HG03439 (cell line): Measurements from ENCODE around the gene PRDM11.

Experiments
- ATAC-seq: cut with Tn5 transposase; IDR thresholded peaks from one replicate; pipeline ENCODE4 v1.9.1; 2021; ENCODE audit warnings: mild to moderate bottlenecking, moderate library complexity; ENCODE audit not compliant: unreplicated experiment

The PRDM11 gene

DNA sequence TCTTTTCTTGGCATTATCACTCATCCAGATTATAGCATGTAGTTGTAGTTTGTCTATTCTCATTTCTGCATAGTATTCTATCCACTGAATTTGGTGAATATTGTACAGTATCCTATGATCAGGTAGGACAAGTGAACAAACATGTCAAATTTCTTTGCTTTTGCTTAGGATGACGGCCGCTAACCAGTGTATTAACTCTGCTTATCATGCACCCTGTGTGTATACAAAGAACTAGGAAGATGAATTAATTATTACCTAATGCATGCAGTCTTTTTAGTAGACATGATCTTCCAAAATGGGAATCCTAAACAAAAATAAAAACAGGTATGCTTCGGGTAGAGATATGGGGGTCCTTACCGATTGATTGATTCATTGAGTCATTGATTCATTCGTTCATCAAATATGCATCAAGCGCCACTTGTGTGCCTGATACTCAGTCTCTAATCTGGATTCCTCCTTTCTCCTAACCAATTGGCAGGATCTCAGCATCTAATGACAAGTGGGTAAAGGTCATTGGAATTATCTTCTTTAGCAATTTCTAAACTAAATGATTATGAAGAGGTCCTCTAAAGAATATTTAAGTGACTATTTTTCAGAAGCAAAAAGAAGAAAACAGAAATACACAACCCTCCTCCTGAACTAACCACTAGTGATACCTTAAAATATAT, 27.9 kb downstream of the PRDM11 start:
- ATAC-seq = no peak

DNA sequence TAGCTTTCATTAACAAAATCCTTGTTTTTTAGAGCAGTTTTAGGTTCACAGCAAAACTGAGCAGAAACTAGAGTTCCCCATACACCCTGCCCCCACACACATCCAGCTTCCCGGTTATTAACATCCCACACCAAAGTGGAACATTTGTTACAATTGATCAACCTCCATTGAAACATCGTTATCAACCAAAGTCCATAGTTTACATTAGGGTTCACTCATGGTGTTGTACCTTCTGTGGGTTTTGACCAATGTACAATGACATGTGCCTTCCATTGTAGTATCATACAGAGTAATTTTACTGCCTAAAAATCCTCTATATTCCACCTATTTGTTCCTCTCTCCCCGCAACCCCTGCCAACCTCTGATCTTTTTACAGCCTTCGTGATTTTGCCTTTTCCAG, 28.5 kb downstream of the PRDM11 start:
- no peak for ATAC-seq

DNA sequence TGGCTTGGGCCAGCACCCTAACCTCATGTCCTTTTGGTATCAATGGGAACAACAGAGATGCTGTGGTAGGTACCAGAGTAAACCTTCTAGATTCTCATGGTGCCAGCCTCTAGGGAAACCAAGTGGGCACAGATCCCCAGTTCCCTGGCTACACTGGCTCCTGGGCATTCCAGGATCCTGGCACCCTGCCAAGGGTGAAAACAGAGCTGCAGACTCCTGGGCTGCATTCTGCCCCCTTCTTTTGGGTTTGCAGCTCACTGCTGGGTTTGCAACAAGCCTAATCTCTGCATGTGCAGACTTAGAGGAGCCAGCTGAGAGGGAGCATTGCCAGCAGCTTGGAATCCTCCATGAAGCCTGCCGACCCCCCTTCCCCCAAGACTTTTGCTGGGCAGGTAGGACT, 30.6 kb downstream of the PRDM11 start:
- no peak for ATAC-seq

DNA sequence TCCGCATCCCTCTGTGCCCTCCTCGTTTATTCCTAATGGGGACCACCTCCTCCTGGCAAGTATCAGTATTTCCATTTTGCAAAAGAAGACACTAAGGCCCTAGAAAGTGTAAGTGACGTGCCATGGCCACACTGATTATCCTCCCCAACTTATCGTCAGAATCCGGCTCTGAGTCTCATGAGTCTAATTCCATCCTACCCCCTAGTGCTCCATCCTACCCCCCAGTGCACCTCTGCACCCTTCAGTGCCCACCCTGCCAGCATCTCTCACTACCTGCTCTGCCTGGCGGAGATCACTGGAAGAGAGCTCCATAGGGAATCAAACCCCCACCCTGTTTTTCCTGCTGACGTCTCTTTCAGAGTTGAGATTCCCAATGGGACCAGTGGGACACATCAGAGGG, 31.8 kb downstream of the PRDM11 start:
- no peak for ATAC-seq

DNA sequence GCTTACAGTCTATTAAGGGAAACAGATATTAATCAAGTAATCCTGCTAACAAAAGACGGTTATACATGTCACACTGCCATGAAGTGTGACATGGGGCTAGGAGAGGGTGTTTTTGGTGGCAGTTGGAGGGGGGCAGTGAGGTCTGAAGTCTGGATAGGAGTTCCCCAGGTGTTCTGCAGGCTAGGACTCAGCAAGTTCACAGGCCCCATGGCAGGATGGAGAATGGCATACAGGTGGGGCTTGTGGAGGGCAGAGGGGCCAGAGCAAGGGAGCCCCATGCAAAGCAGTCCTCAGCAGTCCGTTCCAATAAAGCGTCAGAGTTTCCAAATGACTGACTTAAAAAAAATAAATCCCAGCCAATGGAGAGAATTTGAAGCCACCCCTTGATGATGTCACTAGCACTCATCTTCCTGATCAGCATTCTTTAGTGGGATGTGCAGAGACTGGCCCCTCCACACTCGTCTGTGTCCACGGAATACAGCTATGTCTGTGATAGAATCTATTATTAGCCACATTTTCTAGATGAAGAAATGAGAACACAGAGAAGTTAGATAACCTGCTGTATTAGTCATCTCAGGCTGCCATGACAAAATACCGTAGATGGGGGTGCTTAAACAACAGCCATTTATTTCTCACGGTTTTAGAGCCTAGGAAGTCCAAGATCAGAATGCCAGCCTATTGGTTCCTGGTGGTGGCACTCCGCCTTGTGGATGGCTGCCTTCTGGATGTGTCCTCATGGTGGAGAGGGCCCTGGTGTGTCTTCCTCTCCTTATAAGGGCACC, 32.6 kb downstream of the PRDM11 start:
- no peak for ATAC-seq

DNA sequence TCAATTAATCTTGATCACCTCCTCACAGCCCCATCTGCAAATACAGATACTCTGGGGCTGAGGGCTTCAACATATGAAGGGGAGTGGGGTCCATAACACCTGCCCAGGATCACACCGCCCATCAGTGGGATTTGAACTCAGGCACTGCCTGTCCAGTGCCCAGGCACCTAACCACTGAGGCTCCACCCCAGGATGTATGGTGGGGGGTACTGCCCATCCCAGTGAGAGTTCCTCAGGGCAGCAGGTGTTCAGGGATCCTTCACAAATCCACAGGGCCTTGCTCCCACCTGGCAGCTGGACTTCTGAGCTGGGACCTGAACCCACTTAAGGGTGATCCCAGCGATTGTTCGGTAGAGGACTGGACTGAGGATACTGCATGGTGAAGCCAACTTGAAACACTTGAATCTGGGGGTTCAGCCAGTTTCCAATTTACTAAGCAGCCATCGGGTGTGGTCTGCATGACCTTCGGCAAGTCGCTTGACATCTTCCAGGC, 33.3 kb downstream of the PRDM11 start:
- ATAC-seq = no peak

DNA sequence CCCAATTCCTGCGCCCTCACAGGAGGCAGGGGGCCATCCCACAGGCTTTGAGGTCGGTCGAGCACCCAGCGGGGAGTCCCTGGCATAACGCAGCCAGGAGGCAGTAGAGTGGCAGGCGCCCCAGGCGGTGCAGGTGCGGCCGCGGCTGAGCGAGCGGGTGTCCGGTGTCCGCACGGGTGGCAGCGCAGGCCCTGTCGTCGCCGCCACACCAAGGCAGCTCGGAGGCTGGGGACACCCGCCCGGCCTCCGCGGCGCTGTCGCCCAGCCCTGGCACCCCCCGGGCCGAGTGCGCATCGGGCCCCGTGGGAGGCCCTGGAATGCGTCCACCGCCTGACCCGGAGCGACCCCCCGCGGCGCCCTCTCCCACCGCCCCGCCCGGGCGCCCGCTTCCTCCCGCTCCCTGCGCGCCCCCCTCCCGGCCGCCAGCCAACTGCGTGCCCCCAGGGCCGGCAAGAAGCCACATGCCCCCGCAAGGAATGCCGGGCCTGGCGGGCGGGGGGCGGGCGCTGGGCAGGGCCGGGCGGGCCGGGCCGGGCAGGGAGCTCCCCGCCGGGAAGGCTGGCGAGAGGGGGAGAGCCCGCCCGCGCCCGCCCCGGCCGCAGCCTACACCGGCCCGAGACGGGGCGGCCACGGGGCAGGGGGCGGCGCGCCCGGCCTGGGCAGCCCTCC, 33.9 kb downstream of the PRDM11 start:
- ATAC-seq = no peak

DNA sequence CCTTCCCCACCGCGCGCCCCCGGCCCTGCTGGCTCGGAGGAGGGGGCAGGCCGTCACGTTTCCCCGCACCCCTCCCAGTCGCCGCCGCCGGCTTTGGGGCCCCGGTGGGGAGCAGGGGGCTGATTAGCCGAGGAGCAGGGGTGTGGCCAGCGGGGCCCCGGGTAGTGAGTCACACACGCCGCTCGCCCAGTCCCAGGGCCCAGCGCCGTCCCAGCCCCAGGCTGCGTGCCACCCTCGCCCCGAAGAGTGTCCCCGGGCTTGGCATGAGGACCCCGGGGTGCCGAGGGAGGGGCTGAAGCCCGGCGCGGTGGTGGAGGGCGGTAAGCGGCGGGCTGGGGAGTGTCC, 34.4 kb downstream of the PRDM11 start:
- ATAC-seq = no peak

DNA sequence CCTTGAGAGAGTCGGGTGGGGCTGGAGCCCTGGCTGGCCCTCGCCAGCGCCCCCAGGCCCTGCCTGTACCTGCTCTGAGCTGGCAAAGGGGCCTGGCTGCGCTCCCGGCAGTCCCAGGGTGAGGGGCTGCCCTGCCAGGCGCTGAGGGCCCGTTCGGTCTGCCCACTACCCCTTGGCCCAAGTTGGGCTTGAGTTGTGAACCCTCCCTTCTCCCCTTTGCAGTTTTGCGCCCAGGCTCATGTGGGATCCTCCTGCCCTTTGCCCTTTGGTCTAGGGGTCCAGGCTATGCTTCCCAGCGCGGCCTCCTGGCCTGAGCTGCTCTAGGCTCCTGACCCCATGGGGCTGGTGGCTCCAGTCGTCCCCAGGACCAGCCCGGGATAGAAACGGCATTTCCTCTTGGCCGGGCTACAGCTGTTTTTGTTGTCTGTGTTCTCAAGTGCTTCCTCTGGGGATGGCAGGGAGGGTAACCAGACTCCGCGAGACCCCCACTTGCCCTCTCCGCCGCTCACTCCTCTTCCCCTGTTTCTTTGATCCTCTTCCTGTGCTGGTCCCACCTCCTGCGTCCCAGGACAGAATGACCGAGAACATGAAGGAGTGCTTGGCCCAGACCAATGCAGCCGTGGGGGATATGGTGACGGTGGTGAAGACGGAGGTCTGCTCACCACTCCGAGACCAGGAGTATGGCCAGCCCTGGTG, 34.9 kb downstream of the PRDM11 start:
- ATAC-seq = no peak

DNA sequence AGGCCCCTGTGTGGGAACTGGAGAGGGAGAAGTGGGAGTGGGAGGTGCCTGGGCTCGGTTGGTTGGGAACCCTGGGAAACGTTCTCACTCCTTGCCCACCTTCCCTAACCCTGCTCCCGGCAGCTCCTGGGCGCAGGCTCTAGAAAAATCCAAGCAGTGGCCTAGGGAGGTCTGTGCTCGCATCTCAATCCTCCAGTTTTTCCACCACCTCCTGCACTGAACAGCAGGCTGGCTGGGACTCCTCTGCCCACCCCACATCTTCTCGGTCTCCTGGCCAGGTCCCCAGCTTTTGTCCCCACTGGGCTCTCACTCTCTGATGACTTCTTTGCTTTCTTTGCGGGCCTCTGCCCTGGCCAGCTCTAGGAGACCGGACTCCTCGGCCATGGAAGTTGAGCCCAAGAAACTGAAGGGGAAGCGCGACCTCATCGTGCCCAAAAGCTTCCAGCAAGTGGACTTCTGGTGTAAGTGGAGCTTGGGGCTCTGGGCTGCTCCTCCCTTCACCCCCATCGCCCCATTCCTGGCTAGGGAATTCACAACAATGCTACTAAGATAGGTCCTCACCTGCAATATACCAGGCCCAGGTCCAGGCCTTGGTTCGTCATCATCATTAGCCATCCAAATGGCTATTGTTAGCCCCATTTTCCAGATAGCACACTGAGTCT, 35.6 kb downstream of the PRDM11 start:
- ATAC-seq = no peak

DNA sequence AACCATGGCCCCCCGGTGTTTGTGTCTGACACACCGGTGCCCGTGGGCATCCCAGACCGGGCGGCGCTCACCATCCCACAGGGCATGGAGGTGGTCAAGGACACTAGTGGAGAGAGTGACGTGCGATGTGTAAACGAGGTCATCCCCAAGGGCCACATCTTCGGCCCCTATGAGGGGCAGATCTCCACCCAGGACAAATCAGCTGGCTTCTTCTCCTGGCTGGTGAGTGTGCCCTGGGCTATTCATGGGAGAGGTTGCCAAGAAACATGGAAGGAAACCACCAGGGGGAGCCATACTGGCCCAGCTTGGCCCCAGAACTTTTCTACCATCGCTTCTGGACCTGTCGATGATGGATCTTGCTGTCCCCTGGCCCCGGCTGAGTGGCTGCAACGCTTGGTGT, 36.5 kb downstream of the PRDM11 start:
- ATAC-seq = no peak

DNA sequence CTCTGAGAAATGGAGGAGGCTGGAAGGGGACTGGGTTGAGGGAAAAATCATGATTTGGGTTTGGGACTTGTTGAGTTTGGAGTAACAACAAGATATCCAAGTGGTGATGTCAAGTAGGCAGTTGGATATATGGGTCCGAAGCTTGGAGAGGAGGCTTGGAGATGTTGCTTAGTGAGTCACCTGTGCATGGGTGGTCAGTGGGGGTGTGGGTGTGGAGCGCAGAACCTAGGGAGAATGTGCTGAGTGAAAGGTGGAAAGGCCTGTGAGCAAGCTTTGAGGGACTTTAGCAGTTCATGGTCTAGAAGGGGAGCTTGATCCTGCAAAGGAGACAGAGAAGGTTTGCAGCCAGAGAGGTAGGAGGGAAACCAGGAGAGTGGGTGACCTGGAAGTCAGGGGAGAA, 38.2 kb downstream of the PRDM11 start:
- no peak for ATAC-seq

DNA sequence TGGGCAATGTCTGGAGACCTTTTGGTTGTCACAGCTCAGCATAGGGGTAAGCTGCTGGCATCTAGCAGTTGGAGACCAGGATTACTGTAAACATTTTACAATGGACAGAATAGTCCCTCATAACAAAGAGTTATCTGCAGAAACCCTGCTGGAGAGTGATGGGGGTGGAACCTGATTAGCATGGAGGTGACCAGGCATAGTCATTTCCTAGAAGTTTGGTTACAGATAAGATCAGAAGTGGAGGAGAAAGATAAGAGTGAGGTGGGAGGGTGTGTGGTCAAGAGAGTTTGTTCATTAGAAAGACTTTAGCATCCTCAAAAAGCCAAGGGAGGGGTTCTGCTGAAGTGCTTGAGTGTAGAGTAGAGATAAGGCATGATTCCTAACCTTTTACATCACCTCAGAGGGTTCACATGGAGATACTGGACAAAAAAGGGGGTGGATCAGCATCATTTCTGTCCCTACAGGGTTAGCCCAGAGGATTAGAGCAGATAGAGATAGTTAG, 38.8 kb downstream of the PRDM11 start:
- no peak for ATAC-seq

DNA sequence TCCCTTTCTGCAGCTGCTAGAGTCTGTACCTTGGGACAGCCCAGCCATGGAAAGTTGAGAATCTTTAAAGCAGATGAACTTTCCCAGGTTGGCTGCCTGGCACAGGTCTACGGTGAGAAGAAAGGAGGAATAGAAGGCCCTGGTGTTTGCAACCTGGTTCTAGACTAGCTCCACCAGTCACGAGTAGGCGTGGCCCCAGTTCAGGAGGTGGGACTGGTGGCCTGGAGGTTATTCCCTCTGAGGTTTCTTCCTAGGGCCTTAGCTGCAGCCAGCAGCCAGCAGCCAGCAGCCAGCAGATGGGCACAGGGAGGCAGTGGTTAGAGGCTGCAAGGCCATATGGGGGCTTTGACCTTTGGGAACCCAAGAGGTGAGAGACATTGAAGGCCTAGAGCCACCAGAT, 40.9 kb downstream of the PRDM11 start:
- ATAC-seq = no peak

DNA sequence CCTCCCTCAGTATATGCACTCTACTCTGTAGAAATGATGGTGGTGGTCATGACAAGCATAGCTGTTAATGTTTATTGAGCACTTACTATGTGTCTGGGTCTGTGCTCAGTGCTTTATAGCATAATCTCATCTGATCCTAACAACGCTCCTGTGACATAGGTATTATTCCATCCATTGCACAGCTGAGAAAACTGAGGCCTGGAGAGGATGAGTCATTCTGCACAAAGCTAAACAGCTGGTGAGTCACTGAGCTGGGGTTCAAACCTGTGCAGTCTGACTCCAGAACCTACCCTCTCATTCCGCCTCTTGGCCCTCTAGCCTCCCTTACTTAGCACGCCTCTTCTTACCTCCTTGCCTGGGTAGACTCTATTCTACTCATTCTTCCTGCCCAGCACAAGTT, 41.7 kb downstream of the PRDM11 start:
- no peak for ATAC-seq

DNA sequence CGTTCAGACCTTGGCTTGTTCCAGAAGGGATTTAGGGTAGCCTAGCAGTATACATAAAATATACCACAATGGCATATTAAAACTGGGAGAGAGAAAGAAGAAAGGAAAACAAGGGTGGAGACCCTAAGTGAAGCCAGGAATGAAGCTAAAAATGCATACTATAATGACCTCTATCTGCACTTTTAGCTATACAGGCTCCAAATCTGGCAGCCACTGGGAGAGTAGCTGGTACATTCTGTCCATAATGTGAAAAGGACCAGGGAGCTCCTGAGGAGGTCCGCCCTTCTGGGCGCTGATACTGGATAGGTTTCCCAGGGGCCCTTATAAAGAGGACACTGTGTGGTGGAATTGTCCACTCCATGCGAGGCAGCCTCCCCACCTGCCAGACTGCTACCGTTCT, 42.8 kb downstream of the PRDM11 start:
- ATAC-seq = no peak

DNA sequence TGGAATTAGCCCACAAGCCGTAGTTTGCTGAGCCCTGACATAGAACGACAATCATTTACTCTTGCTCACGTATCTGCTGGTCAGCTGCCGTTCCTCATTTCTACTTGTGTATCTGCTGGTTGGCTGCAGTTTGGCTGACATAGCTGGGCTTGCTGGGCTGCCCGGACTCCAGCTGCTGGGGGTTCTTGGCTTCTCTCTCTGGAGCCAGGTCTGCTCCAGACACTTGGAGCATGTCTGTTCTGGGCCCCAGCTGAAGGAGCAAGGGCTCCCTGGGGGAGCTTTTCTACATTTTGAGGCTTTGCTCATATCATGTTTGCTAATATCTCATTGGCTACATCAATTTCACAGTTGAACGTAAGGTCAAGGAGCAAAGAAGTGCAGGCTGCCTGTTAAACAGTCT, 47.3 kb downstream of the PRDM11 start:
- ATAC-seq = no peak

DNA sequence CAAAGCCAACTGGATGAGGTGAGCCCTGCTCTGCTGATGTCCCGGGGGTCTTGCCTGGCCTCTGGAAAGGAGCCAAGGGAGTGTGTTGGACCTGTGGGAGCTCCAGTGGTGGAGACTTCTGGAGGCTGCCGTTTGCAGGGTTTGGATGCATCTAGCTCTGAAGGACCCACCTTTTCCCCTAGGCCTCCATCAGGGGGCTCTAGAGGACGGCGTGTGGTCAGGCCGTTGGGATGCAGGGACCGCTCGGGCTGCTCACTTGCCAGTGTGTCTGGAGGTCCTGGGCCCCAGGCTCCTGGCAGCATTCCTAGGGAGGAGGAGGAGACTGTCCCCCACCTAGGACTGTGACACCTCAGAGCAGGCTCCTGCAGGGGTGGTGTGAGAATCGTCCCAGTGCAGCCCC, 58.3 kb downstream of the PRDM11 start:
- no peak for ATAC-seq

DNA sequence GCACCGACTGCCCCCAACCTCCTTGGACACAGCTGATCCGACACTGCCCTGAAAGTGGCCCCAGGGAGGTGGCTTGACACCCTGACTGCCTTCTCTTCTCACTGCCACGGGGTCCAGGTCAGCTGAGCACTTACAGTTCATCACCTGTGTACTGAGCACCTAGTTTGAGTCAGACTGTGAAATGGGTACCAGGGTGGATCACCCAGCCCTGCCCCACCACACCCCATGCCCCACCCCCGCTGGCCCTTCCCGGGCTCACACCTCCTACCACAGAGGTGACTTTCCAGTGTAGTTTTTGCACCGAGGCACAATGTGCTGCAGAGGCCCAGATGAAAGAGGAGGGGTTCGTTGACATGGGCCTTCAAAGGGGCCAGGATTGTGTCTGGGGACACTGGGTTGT, 59.5 kb downstream of the PRDM11 start:
- ATAC-seq = no peak

DNA sequence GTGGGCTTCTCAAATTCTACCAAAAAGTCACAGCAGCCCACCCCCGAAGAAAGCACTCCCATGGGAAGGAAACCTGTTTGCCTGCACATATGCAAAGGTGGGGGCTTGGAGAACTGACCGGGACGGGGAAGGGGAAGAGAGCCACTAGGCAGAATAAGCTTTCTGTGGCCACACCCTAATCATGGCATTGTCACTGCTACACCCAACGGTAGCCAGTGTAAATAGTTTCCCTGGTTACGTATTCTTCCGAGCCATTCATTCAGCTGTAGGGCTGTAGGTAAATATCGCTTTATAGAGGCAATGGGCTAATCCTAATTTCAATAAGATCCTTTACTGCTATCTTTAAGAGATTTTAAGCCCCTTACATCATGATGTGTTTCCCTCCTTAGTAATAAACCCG, 61.7 kb downstream of the PRDM11 start:
- no peak for ATAC-seq
